Fibroblast of the aortic adventitia (primary cell): ENCODE results near the gene EPB41L2. TPM values are rescaled to one million over a fixed set of nuclear protein-coding genes. Genes with fewer than 3 reads are reported as not detected.
A peak's percentile ranks its signal among the peaks of the same experiment; 100 is the strongest.

Experiments used
- DNase-seq: peaks from one replicate; pipeline ENCODE4 v3.0.0-alpha.2; 2010; ENCODE audit warnings: low read depth
- H3K4me3 ChIP-seq: 2 replicates; pipeline ENCODE4 v1.5.1; 2011; ENCODE audit warnings: low read depth, mild to moderate bottlenecking, control low read depth, low read length, moderate library complexity
- CTCF ChIP-seq: IDR thresholded peaks from 2 replicates; pipeline ENCODE4 v1.5.1; 2011; ENCODE audit warnings: mild to moderate bottlenecking, low read length, control low read depth, inconsistent platforms; ENCODE audit not compliant: insufficient read depth
- total RNA-seq: library from RNA; depleted of rRNA; stranded (reverse); fragments of >200 nt; gene quantifications from 2 replicates; pipeline ENCODE4 v1.2.3, GENCODE V29; 2012; ENCODE audit warnings: low replicate concordance

Gene EPB41L2
- total RNA-seq, 1 donor = 117 TPM

DNA sequence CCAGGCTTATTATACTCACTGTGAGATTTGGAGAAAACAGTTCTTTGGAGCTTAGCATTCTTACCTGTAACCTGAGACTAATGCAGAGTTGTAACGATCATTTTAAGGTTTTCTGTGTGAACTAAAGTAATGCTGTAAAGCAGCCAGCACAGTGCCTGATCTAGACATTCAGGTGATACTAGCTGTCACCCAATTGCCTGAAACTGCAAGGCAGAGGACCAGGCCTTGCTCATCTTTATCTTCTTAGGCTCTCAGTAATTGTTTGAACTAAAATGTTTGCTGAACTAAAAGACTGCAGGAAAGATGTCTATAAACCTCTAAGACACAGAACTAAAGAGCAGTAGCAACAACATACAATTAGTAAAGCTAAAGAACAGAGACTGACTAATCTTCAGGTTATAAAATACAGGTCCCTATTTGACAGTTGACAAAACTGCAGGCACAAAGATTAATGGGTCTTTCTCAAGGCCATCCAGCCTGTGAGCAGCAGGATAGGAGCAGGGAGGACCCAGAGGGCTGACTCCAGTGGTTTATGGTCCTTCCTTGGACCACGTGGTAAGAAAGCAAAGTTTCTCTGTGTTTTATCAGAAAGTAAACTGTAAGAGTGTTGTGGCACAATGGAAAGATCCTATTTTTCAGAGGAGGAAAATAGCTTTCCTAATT lies 204.4 kb downstream of the EPB41L2 start:
- H3K4me3 ChIP-seq = no peak overlapping the region
- no peak for DNase-seq
- no peak for TF ChIP-seq CTCF

- no peak overlapping the region for H3K4me3 ChIP-seq
- no peak for DNase-seq
- TF ChIP-seq CTCF = no peak
Measured at GRCh38 chr6:130858054-130858453, 205.0 kb downstream of the EPB41L2 start.

DNA sequence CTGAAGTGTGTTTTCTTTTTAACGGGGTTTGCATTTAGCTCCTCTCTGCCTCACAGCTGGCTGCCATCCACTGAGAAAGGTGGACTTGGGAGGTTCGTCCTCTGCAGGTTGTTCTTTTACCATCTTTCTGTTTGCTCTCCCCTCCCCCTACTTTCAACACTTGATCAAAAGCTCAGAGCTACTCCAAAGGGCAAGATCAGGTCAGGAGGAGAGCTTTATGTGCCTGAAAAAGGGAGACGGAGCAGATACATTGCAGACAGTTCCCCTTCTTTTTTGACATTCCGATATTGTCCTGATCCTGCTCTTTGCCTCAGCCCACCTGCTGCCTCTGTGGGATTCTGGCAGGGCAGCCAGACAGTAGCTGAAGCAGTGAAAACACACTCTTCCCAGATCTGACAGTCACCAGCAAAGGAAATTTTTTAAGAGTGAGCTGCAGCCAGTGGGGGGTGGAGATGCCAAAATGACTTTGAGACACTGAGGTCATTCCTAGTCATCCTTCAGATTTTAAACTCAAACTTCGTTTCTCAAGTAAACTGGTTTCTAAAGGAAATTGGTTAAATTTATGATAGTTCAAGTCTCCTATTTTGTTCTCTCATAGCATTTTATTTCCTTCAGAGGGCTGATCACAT lies 209.4 kb downstream of the EPB41L2 start:
- no peak for TF ChIP-seq CTCF
- no peak overlapping the region for H3K4me3 ChIP-seq
- peak; percentile 36 for DNase-seq

- no peak for TF ChIP-seq CTCF
Measured at GRCh38 chr6:130852844-130853554, 210.0 kb downstream of the EPB41L2 start.

DNA sequence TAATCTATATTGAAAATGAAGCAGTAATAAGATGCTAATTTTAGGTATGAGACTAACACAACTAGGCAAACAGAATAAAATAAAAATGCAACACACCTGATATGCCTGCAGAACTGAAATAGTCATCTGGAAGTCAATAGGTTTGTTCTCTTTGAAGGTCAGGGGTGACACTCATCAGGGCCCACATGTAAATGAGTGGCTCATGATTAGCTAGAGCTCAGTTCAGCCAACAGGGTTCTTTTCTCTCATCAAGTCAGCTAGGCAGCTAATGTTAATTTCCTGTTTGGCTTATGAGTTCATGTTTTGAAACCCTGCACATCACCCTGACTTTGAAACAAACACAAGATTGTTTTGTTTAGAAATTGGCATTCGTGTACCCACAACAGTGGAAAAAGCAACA lies 212.0 kb downstream of the EPB41L2 start:
- no peak for DNase-seq
- TF ChIP-seq CTCF = no peak

More at GRCh38 chr6:130852844-130853554, 210.0 kb downstream of the EPB41L2 start:
- no peak overlapping the region for H3K4me3 ChIP-seq
- DNase-seq = no peak

GRCh38 chr6:130849594-130849993 lies 213.5 kb downstream of the EPB41L2 start:
- TF ChIP-seq CTCF = no peak
- no peak for DNase-seq

More for the DNA sequence above, 212.0 kb downstream of the EPB41L2 start:
- H3K4me3 ChIP-seq = no peak overlapping the region

More at GRCh38 chr6:130849594-130849993, 213.5 kb downstream of the EPB41L2 start:
- H3K4me3 ChIP-seq = no peak overlapping the region
